GM23338 (cell line): ENCODE results near the gene LGALS12. TPM values are rescaled to one million over a fixed set of nuclear protein-coding genes. Genes with fewer than 3 reads are reported as not detected.

Experiments used
- ATAC-seq: fragments of 200-7000 bp; cut with Tn5 transposase; 3 replicates; pipeline ENCODE4 v1.9.1; 2020
- DNase-seq: peaks from one replicate; pipeline ENCODE4 v3.0.0-alpha.2; 2015; ENCODE audit warnings: low spot score
- H2AFZ ChIP-seq: fragments of 200-600 bp; sonication (generic); 2 replicates; pipeline ENCODE4 v1.8.0; 2016; ENCODE audit warnings: antibody characterized with exemption, mild to moderate bottlenecking, moderate library complexity
- H3F3A ChIP-seq: fragments of 200-600 bp; sonication (generic); replicated peaks from 2 replicates; pipeline ENCODE4 v1.8.0; 2017; ENCODE audit warnings: antibody characterized with exemption, mixed run types, low read depth
- H3K27ac ChIP-seq: fragments of 200-600 bp; sonication (generic); 2 replicates; pipeline ENCODE4 v1.6.1; 2016; ENCODE audit warnings: low read depth
- H3K27me3 ChIP-seq: fragments of 200-600 bp; sonication (generic); 2 replicates; pipeline ENCODE4 v1.8.0; 2016; ENCODE audit warnings: mild to moderate bottlenecking, mixed run types, moderate library complexity; ENCODE audit not compliant: insufficient read depth
- H3K36me3 ChIP-seq: fragments of 200-600 bp; sonication (generic); 2 replicates; pipeline ENCODE4 v1.8.0; 2016; ENCODE audit warnings: mild to moderate bottlenecking; ENCODE audit not compliant: insufficient read depth
- H3K4me1 ChIP-seq: fragments of 200-600 bp; sonication (generic); 2 replicates; pipeline ENCODE4 v1.8.0; 2016; ENCODE audit warnings: mild to moderate bottlenecking, moderate library complexity; ENCODE audit not compliant: insufficient read depth
- H3K4me2 ChIP-seq: fragments of 200-600 bp; sonication (generic); 2 replicates; pipeline ENCODE4 v1.7.1; 2017; ENCODE audit warnings: mixed run types
- H3K4me3 ChIP-seq: fragments of 200-600 bp; sonication (generic); 2 replicates; pipeline ENCODE4 v1.6.1; 2016; ENCODE audit warnings: mixed run types
- H3K79me2 ChIP-seq: fragments of 200-600 bp; sonication (generic); replicated peaks from 2 replicates; pipeline ENCODE4 v1.8.0; 2017; ENCODE audit warnings: mild to moderate bottlenecking; ENCODE audit not compliant: insufficient read depth
- H3K9me2 ChIP-seq: fragments of 200-600 bp; sonication (generic); 2 replicates; pipeline ENCODE4 v1.8.0; 2017; ENCODE audit not compliant: insufficient read depth
- H4K20me1 ChIP-seq: fragments of 200-600 bp; sonication (generic); replicated peaks from 2 replicates; pipeline ENCODE4 v1.8.0; 2017; ENCODE audit warnings: mild to moderate bottlenecking; ENCODE audit not compliant: insufficient read depth
- H3K27ac Mint-ChIP-seq: 2 replicates; pipeline ENCODE4 v1.8.0; 2020; ENCODE audit warnings: inconsistent platforms, mild to moderate bottlenecking, moderate library complexity, mixed read lengths
- H3K27me3 Mint-ChIP-seq: 3 replicates; pipeline ENCODE4 v1.8.0; 2022; ENCODE audit warnings: low read depth, mild to moderate bottlenecking, moderate library complexity, mixed read lengths, inconsistent platforms; ENCODE audit not compliant: insufficient read depth, poor library complexity
- H3K36me3 Mint-ChIP-seq: 3 replicates; pipeline ENCODE4 v1.8.0; 2021; ENCODE audit warnings: low read depth, mild to moderate bottlenecking, inconsistent platforms, moderate library complexity, mixed read lengths
- H3K4me1 Mint-ChIP-seq: 3 replicates; pipeline ENCODE4 v1.8.0; 2020; ENCODE audit warnings: mild to moderate bottlenecking, inconsistent platforms, mixed read lengths
- H3K4me3 Mint-ChIP-seq: 3 replicates; pipeline ENCODE4 v1.8.0; 2021; ENCODE audit warnings: moderate library complexity, mild to moderate bottlenecking, inconsistent platforms, mixed read lengths
- H3K9me3 Mint-ChIP-seq: 3 replicates; pipeline ENCODE4 v1.8.0; 2020; ENCODE audit warnings: moderate library complexity, mild to moderate bottlenecking, inconsistent platforms, mixed read lengths
- CREB1 ChIP-seq: fragments of 250-450 bp; sonication (Bioruptor Pico); IDR thresholded peaks from 2 replicates; pipeline ENCODE4 v1.5.0; 2020; ENCODE audit warnings: low read depth, mild to moderate bottlenecking, moderate library complexity
- CTCF ChIP-seq, 2 experiments: fragments of 200-600 bp in 1 of 2; sonication (generic) in 1 of 2; conservative IDR thresholded peaks; 2 replicates each; pipeline versions ENCODE4 v1.5.1 to v1.6.1; 2016 to 2017; ENCODE audit warnings: antibody characterized with exemption in 2 of 2, low read depth in 2 of 2, mild to moderate bottlenecking in 2 of 2, moderate library complexity in 1 of 2
- ETS1 ChIP-seq: IDR thresholded peaks from 2 replicates; pipeline ENCODE4 v1.6.1; 2016; ENCODE audit warnings: antibody characterized with exemption
- EZH2 ChIP-seq: fragments of 200-600 bp; sonication (generic); IDR thresholded peaks from one replicate; pipeline ENCODE4 v1.8.0; 2017; ENCODE audit warnings: antibody characterized with exemption, mild to moderate bottlenecking, low read depth; ENCODE audit not compliant: unreplicated experiment
- JUNB ChIP-seq: IDR thresholded peaks from one replicate; pipeline ENCODE4 v1.6.1; 2016; ENCODE audit warnings: antibody characterized with exemption; ENCODE audit not compliant: unreplicated experiment
- NANOG ChIP-seq: IDR thresholded peaks from 2 replicates; pipeline ENCODE4 v1.6.1; 2016; ENCODE audit warnings: antibody characterized with exemption, borderline replicate concordance
- STAT1 ChIP-seq: IDR thresholded peaks from one replicate; pipeline ENCODE4 v1.6.1; 2016; ENCODE audit warnings: antibody characterized with exemption; ENCODE audit not compliant: unreplicated experiment
- ZNF114 ChIP-seq: fragments of 250-450 bp; sonication (Bioruptor Pico); IDR thresholded peaks from 2 replicates; pipeline ENCODE4 v1.5.0; 2020; ENCODE audit warnings: mild to moderate bottlenecking, moderate library complexity
- ZNF462 ChIP-seq: fragments of 250-450 bp; sonication (Bioruptor Pico); IDR thresholded peaks from 2 replicates; pipeline ENCODE4 v1.5.0; 2020; ENCODE audit warnings: mild to moderate bottlenecking, moderate library complexity
- polyA plus RNA-seq: library from polyadenylated mRNA; unstranded; fragments of >200 nt; fragmentation: Nextera tagmentation; extraction: Ambion mirVana; gene quantifications from 2 replicates; pipeline ENCODE4 v1.2.1, GENCODE V29; 2016
- total RNA-seq: library from RNA; depleted of rRNA; stranded (reverse); fragments of >200 nt; shearing (Covaris generic); gene quantifications from 2 replicates; pipeline ENCODE4 v1.2.3, GENCODE V29; 2014

Gene LGALS12
- total and polyA plus RNA-seq, 2 experiments from 2014 or later: 0.94 to 1.2 TPM

- Mint-ChIP-seq H3K27ac (no peak overlapping the region), H3K4me3 (no peak overlapping the region), H3K27me3 (peaks cover 3% of the 10 kb centered on the region), H3K36me3 (no peaks in the 10 kb centered on the region), H3K4me1 (peaks cover 17% of the 10 kb centered on the region; the same call in 2 of the 3 replicates), H3K9me3 (no peaks in the 10 kb centered on the region)
- Histone ChIP-seq H3K4me3 (no peak overlapping the region), H3K4me2 (no peak overlapping the region), H4K20me1 (no peaks in the 10 kb centered on the region), H3K27me3 (no peaks in the 10 kb centered on the region), H3K4me1 (peaks cover 12% of the 10 kb centered on the region), H3K36me3 (no peaks in the 10 kb centered on the region), H2AFZ (no peak overlapping the region), H3K79me2 (no peaks in the 10 kb centered on the region), H3F3A (no peaks in the 10 kb centered on the region), H3K9me2 (peaks cover 14% of the 10 kb centered on the region), H3K27ac (no peak overlapping the region)
- no peak for TF ChIP-seq ZNF114 (CRISPR knock-in tag)
- TF ChIP-seq CTCF (conservative IDR thresholded peaks at IDR 0.05; ENCODE audit: low read depth in 2 of 2): no peak
- TF ChIP-seq CREB1 (CRISPR knock-in tag): no peak
- no peak for TF ChIP-seq STAT1
- no peak for TF ChIP-seq JUNB
- no peak for TF ChIP-seq EZH2
- no peak for TF ChIP-seq NANOG
- DNase-seq (no peak), ATAC-seq (no peak)
These were observed 58.3 kb downstream of the LGALS12 start for GRCh38 chr11:63564056-63564774.

GRCh38 chr11:63564784-63565350 is 59.0 kb downstream of the LGALS12 start:
- Mint-ChIP-seq H3K36me3 (no peaks in the 10 kb centered on the region), H3K4me3 (no peak overlapping the region), H3K9me3 (no peaks in the 10 kb centered on the region), H3K4me1 (peaks cover 17% of the 10 kb centered on the region; the same call in 2 of the 3 replicates), H3K27ac (no peak overlapping the region), H3K27me3 (peaks cover 3% of the 10 kb centered on the region)
- H3K4me2 ChIP-seq: no peak overlapping the region
- peaks cover 14% of the 10 kb centered on the region for H3K9me2 ChIP-seq
- no peak overlapping the region for H2AFZ ChIP-seq
- H3K27ac ChIP-seq: no peak overlapping the region
- peaks cover 12% of the 10 kb centered on the region for H3K4me1 ChIP-seq
- H3F3A ChIP-seq: no peaks in the 10 kb centered on the region
- H3K27me3 ChIP-seq: no peaks in the 10 kb centered on the region
- no peaks in the 10 kb centered on the region for H3K79me2 ChIP-seq
- DNase-seq (no peak), ATAC-seq (no peak)
- H3K4me3 ChIP-seq: no peak overlapping the region
- H4K20me1 ChIP-seq: no peaks in the 10 kb centered on the region
- no peaks in the 10 kb centered on the region for H3K36me3 ChIP-seq
- no peak for TF ChIP-seq ZNF462 (CRISPR knock-in tag)
- TF ChIP-seq CREB1 (CRISPR knock-in tag): no peak
- TF ChIP-seq NANOG: no peak
- no peak for TF ChIP-seq CTCF (conservative IDR thresholded peaks at IDR 0.05; ENCODE audit: low read depth in 2 of 2)
- TF ChIP-seq ETS1: no peak
